NK-92 (cell line): ENCODE measurements around the gene ACAP3.

Experiments
- DNase-seq: peaks from one replicate; lab custom pipeline; 2025; ENCODE audit not compliant: unreplicated experiment; lab: John Stamatoyannopoulos, UW

Gene ACAP3

GRCh38 chr1:1344655-1345361 lies 37.1 kb upstream of the ACAP3 start:
- DNase-seq = no peak

- DNase-seq = no peak
Observed at GRCh38 chr1:1343811-1344421, 36.2 kb upstream of the ACAP3 start.

GRCh38 chr1:1342584-1343115 lies 34.9 kb upstream of the ACAP3 start:
- no peak for DNase-seq

DNA sequence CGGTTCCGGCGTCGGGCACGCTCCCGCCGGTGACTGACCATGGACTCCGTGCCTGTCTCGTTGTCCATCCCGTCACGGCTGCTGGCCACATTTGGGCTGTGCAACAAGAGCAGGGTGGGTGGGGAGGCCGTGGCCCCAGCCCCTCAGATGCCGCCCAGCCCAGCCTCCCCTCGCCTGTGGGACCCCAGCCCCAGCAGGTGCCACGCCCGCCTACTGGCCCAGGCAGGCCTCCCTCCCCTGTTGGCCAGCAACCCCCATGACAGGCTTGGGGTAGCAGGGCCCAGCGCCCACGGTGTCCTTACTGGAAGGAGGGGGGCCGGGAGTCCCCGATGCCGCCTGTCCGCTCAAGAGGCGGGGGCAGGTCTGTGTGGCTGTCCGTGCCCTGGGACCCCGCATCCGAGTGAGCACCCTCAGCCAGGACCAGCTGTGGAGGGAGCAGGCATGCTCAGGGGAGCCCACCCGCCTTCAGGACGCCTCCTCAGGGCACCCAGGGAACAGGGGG lies 34.4 kb upstream of the ACAP3 start:
- DNase-seq = no peak

DNA sequence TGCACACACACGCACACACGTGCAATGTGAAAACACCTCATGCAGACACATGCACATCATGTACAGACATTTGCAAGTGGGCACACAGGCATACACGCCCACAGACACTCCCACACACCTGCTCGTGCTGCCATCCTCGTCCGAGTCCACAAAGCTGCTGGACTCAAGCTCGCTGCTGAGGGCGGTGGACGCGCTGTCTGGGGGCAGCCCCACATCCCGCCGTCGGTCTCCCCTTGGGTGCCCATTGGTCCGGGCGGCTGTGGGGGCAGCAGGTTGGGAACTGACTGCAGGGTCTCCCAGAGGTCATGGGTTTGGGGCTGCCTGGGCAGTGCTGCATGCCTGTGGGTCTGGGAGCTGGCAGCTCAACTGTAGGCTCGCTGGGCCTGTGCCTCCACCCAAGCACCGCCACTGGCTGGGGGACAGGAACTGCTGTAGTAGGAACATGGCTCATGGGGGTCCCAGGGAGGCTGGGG lies 33.9 kb upstream of the ACAP3 start:
- no peak for DNase-seq

DNA sequence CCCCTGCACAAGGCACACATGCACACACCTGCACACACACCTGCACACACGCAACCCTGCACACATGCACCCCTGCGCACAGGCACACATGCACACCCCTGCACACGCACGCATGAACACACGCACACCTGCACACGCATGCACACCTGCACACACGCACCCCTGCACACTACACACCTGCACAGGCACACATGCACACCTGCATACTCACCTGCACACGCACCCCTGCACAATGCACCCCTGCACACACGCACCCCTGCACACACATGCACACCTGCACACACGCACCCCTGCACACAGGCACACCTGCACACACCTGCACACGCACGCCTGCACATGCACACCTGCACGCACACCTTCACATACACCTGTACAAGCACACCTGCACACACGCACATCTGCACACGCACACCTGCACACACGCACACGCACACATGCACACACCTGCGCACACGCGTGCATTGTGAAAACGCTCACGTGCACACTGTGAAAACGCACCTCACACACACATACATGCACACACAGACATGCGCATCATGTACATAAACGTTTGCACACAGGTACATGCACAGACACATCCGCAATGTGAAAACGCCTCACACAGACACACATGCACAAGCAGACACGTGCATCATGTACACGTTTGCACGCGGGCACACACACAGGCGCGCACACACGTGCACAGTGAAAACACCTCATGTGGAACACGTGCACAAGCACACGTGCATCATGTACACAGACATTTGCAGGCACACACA lies 33.2 kb upstream of the ACAP3 start:
- no peak for DNase-seq

DNA sequence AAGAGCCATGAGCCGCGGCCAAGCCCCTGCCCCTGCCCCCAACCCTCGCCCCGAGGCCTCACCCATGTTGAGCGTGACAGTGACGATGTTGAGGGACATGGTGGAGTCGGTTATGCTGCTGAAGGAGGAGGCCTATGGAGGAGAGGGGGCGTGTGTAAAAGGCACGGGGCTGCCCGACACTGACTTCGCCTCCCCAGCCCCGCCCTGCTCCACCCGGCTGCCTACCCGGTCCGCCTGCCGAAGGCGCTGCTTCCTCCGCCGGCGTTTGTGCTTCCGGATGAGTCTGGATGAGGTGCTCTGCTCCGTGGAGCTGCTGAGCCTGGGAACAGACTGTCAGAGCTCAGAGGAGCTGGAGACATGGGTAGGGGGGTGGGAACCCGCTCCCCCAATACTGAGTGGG lies 32.5 kb upstream of the ACAP3 start:
- DNase-seq = no peak

DNA sequence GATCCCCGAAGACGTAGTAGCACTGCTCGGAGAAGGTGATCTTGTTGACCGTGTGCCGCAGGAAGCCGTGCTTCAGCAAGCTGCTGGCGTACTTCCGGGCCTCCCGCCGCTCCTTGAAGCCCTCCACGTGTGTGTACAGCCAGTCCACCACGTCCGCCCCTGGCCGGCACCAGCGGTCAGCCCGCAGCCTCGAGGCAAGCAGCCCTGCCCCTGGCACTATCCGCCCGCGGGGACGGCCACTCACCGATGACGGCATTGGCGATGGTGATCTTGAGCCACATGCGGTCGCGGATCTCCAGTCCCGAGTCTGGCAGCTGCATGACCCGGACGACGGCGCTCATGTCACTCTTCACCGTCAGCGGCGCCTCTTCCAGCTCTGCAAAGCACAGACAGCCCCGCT lies 30.5 kb upstream of the ACAP3 start:
- DNase-seq = no peak

GRCh38 chr1:1337793-1338147 lies 30.0 kb upstream of the ACAP3 start:
- no peak for DNase-seq

GRCh38 chr1:1336931-1337792 lies 29.4 kb upstream of the ACAP3 start:
- DNase-seq = no peak

GRCh38 chr1:1336446-1336845 lies 28.7 kb upstream of the ACAP3 start:
- no peak for DNase-seq

- no peak for DNase-seq
Observed at GRCh38 chr1:1335792-1336248, 28.1 kb upstream of the ACAP3 start.

- no peak for DNase-seq
Observed at GRCh38 chr1:1335283-1335682, 27.6 kb upstream of the ACAP3 start.

DNA sequence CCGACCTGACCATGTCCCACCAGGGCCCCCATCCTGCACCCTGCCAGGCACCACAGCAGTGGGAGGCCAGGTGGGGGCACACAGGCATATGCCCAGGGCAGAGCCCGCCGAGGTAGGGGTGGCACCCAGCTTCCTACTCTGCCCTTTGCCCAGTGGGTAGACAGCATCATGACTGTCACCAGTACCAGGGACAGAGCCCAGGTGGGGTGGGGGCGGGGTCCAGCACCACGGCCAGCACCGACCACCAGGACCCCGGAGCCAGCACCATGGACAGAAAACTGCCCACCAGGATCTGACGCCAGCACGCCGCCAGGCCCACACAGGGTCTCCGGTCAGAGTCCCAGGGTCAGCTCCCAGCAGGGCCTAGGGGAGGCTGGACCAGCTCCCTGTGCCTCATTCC lies 27.1 kb upstream of the ACAP3 start:
- DNase-seq = no peak

DNA sequence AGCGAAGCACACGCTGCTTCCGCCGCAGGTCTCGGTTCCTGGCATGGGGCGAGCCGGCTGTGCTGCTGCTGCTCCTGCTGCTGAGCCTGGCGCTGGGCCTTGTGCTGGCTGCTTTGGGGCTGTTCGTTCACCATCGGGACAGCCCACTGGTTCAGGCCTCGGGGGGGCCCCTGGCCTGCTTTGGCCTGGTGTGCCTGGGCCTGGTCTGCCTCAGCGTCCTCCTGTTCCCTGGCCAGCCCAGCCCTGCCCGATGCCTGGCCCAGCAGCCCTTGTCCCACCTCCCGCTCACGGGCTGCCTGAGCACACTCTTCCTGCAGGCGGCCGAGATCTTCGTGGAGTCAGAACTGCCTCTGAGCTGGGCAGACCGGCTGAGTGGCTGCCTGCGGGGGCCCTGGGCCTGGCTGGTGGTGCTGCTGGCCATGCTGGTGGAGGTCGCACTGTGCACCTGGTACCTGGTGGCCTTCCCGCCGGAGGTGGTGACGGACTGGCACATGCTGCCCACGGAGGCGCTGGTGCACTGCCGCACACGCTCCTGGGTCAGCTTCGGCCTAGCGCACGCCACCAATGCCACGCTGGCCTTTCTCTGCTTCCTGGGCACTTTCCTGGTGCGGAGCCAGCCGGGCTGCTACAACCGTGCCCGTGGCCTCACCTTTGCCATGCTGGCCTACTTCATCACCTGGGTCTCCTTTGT lies 26.0 kb upstream of the ACAP3 start:
- DNase-seq = no peak

- DNase-seq = no peak
Observed at GRCh38 chr1:1332774-1333480, 25.2 kb upstream of the ACAP3 start.

DNA sequence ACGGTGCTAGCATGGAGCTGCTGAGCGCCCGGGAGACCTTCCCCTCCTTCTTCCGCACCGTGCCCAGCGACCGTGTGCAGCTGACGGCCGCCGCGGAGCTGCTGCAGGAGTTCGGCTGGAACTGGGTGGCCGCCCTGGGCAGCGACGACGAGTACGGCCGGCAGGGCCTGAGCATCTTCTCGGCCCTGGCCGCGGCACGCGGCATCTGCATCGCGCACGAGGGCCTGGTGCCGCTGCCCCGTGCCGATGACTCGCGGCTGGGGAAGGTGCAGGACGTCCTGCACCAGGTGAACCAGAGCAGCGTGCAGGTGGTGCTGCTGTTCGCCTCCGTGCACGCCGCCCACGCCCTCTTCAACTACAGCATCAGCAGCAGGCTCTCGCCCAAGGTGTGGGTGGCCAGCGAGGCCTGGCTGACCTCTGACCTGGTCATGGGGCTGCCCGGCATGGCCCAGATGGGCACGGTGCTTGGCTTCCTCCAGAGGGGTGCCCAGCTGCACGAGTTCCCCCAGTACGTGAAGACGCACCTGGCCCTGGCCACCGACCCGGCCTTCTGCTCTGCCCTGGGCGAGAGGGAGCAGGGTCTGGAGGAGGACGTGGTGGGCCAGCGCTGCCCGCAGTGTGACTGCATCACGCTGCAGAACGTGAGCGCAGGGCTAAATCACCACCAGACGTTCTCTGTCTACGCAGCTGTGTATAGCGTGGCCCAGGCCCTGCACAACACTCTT lies 24.5 kb upstream of the ACAP3 start:
- DNase-seq = no peak

- no peak for DNase-seq
Observed at GRCh38 chr1:1331068-1331965, 23.6 kb upstream of the ACAP3 start, which contains the start of gene TAS1R3. TAS1R3 (plus strand) TSS chr1:1331280; CDS start chr1:1331346, 66 bp downstream.
